IMR-90 (cell line): ENCODE measurements around the gene GABPB1. TPM values are rescaled to one million over a fixed set of nuclear protein-coding genes. Genes with fewer than 3 reads are reported as not detected.

Source experiments
- ATAC-seq: fragments of 200-7000 bp; cut with Tn5 transposase; 2 replicates; pipeline ENCODE4 v1.9.1; 2020; ENCODE audit warnings: low read depth, mild to moderate bottlenecking, moderate library complexity
- BruUV-seq: library from RNA; stranded (reverse); fragments of 400-500 nt; replicated peaks from 2 replicates; lab custom pipeline; 2021; lab: Mats Ljungman, UMichigan
- CTCF ChIA-PET: fragments of 300-600 bp; formaldehyde crosslinking; extraction: SDS; loops from one replicate; lab custom pipeline; 2021; ENCODE audit warnings: antibody characterized with exemption; lab: Yijun Ruan, JAX
- POLR2A ChIA-PET: fragments of 300-600 bp; sonication (Branson Sonifier 250); formaldehyde crosslinking; loops from one replicate; lab custom pipeline; 2022; ENCODE audit warnings: antibody characterized with exemption; ENCODE audit not compliant: unreplicated experiment; lab: Charles Lee
- DNase-seq: peaks from one replicate; pipeline ENCODE4 v3.0.0; 2013
- H2AFZ ChIP-seq: replicated peaks from 2 replicates; pipeline ENCODE3; 2013; ENCODE audit warnings: low read length, mild to moderate bottlenecking; ENCODE audit not compliant: poor library complexity
- H2AK5ac ChIP-seq: 2 replicates; pipeline ENCODE4 v1.6.1; 2013; ENCODE audit warnings: low read depth, low read length, inconsistent platforms
- H2AK9ac ChIP-seq: replicated peaks from 2 replicates; pipeline ENCODE3; 2013; ENCODE audit warnings: mild to moderate bottlenecking, low read depth, low read length, moderate library complexity; ENCODE audit not compliant: poor library complexity
- H2BK120ac ChIP-seq: 2 replicates; pipeline ENCODE4 v1.6.1; 2013; ENCODE audit warnings: low read depth, low read length, inconsistent platforms
- H2BK15ac ChIP-seq: 3 replicates; pipeline ENCODE4 v1.6.1; 2013; ENCODE audit warnings: low read depth, low read length, inconsistent platforms
- H2BK20ac ChIP-seq: 2 replicates; pipeline ENCODE4 v1.6.1; 2013; ENCODE audit warnings: low read depth, mild to moderate bottlenecking, inconsistent platforms, low read length, moderate library complexity
- H2BK5ac ChIP-seq: 2 replicates; pipeline ENCODE4 v1.6.1; 2013; ENCODE audit warnings: mild to moderate bottlenecking, low read depth, low read length, inconsistent platforms; ENCODE audit not compliant: poor library complexity, severe bottlenecking
- H3K14ac ChIP-seq: replicated peaks from 2 replicates; pipeline ENCODE4 v1.6.1; 2013; ENCODE audit warnings: low read depth, low read length, inconsistent platforms
- H3K18ac ChIP-seq: 2 replicates; pipeline ENCODE4 v1.6.1; 2013; ENCODE audit warnings: low read depth, low read length, control low read depth
- H3K23ac ChIP-seq: 2 replicates; pipeline ENCODE4 v1.6.1; 2013; ENCODE audit warnings: low read depth, low read length, inconsistent platforms
- H3K27ac ChIP-seq: 2 replicates; pipeline ENCODE4 v1.5.1; 2013; ENCODE audit warnings: mild to moderate bottlenecking, control low read depth, low read length; ENCODE audit not compliant: insufficient read depth
- H3K27me3 ChIP-seq: 2 replicates; pipeline ENCODE4 v1.6.1; 2013; ENCODE audit warnings: low read length; ENCODE audit not compliant: control insufficient read depth, insufficient read depth
- H3K36me3 ChIP-seq: 2 replicates; pipeline ENCODE4 v1.6.1; 2013; ENCODE audit warnings: low read length, mixed read lengths; ENCODE audit not compliant: control insufficient read depth, insufficient read depth
- H3K4ac ChIP-seq: 2 replicates; pipeline ENCODE4 v1.6.1; 2013; ENCODE audit warnings: low read depth, low read length, inconsistent platforms
- H3K4me1 ChIP-seq: 2 replicates; pipeline ENCODE4 v1.6.1; 2013; ENCODE audit warnings: low read length, mixed read lengths; ENCODE audit not compliant: control insufficient read depth, insufficient read depth
- H3K4me2 ChIP-seq: 2 replicates; pipeline ENCODE4 v1.6.1; 2013; ENCODE audit warnings: low read depth, mild to moderate bottlenecking, control low read depth, low read length, moderate library complexity
- H3K4me3 ChIP-seq: 2 replicates; pipeline ENCODE4 v1.5.1; 2013; ENCODE audit warnings: low read depth, mild to moderate bottlenecking, control low read depth, low read length, moderate library complexity; ENCODE audit not compliant: insufficient read depth
- H3K56ac ChIP-seq: 2 replicates; pipeline ENCODE4 v1.6.1; 2013; ENCODE audit warnings: low read length, inconsistent platforms; ENCODE audit not compliant: insufficient read depth; ENCODE audit errors: extremely low read depth
- H3K79me1 ChIP-seq, 2 experiments: 2 replicates each; pipeline ENCODE4 v1.6.1; 2013; ENCODE audit warnings: low read length in 2 of 2, inconsistent platforms in 1 of 2, low read depth in 1 of 2
- H3K9ac ChIP-seq: 2 replicates; pipeline ENCODE4 v1.6.1; 2013; ENCODE audit warnings: low read depth, low read length, control low read depth
- H3K9me1 ChIP-seq: 2 replicates; pipeline ENCODE4 v1.6.1; 2013; ENCODE audit warnings: low read length, inconsistent platforms; ENCODE audit not compliant: insufficient read depth
- H3K9me3 ChIP-seq: 2 replicates; pipeline ENCODE4 v1.6.1; 2013; ENCODE audit warnings: low read length; ENCODE audit not compliant: control insufficient read depth, insufficient read depth
- H4K20me1 ChIP-seq: 2 replicates; pipeline ENCODE4 v1.6.1; 2013; ENCODE audit warnings: low read length, inconsistent platforms; ENCODE audit not compliant: insufficient read depth
- H4K5ac ChIP-seq: 2 replicates; pipeline ENCODE4 v1.6.1; 2013; ENCODE audit warnings: mild to moderate bottlenecking, low read depth, low read length, control low read depth
- H4K8ac ChIP-seq, 2 experiments: 2 replicates each; pipeline ENCODE4 v1.6.1; 2013; ENCODE audit warnings: low read depth in 2 of 2, low read length in 2 of 2, control low read depth in 1 of 2, inconsistent platforms in 1 of 2
- H4K91ac ChIP-seq: 2 replicates; pipeline ENCODE4 v1.6.1; 2013; ENCODE audit warnings: low read depth, low read length, inconsistent platforms; ENCODE audit not compliant: insufficient read depth
- BHLHE40 ChIP-seq: fragments of 150-350 bp; IDR thresholded peaks from 2 replicates; pipeline ENCODE4 v1.6.1; 2016; ENCODE audit warnings: mild to moderate bottlenecking, low read depth, low read length
- CEBPB ChIP-seq: IDR thresholded peaks from 2 replicates; pipeline ENCODE4 v1.6.1; 2012; ENCODE audit warnings: low read depth, low read length, improper control_type of control experiment
- CHD1 ChIP-seq: IDR thresholded peaks from 2 replicates; pipeline ENCODE4 v1.6.1; 2012; ENCODE audit warnings: low read depth, low read length, improper control_type of control experiment
- CTCF ChIP-seq: conservative IDR thresholded peaks from 2 replicates; pipeline ENCODE4 v1.5.1; 2012; ENCODE audit warnings: mild to moderate bottlenecking, low read depth, low read length, improper control_type of control experiment
- ELK1 ChIP-seq: fragments of 150-350 bp; IDR thresholded peaks from 2 replicates; pipeline ENCODE4 v1.6.1; 2016; ENCODE audit warnings: low read depth, mild to moderate bottlenecking, low read length, moderate library complexity, borderline replicate concordance
- FOS ChIP-seq: fragments of 150-350 bp; IDR thresholded peaks from 2 replicates; pipeline ENCODE4 v1.6.1; 2016; ENCODE audit warnings: low read depth, low read length
- MAFK ChIP-seq: IDR thresholded peaks from 2 replicates; pipeline ENCODE4 v1.6.1; 2012; ENCODE audit warnings: low read depth, low read length, improper control_type of control experiment
- MAZ ChIP-seq: IDR thresholded peaks from 2 replicates; pipeline ENCODE4 v1.6.1; 2012; ENCODE audit warnings: low read depth, mild to moderate bottlenecking, low read length, improper control_type of control experiment, moderate library complexity, borderline replicate concordance
- MXI1 ChIP-seq: IDR thresholded peaks from 2 replicates; pipeline ENCODE4 v1.6.1; 2012; ENCODE audit warnings: low read depth, mild to moderate bottlenecking, low read length, moderate library complexity, borderline replicate concordance
- NFE2L2 ChIP-seq: fragments of 150-350 bp; IDR thresholded peaks from 2 replicates; pipeline ENCODE4 v1.6.1; 2016; ENCODE audit warnings: low read depth, mild to moderate bottlenecking, low read length
- POLR2A ChIP-seq: IDR thresholded peaks from 2 replicates; pipeline ENCODE4 v1.6.1; 2012; ENCODE audit warnings: mild to moderate bottlenecking, low read depth, low read length
- RAD21 ChIP-seq: IDR thresholded peaks from 2 replicates; pipeline ENCODE4 v1.6.1; 2012; ENCODE audit warnings: low read length, improper control_type of control experiment
- RCOR1 ChIP-seq: IDR thresholded peaks from 2 replicates; pipeline ENCODE4 v1.6.1; 2012; ENCODE audit warnings: mild to moderate bottlenecking, low read length, improper control_type of control experiment; ENCODE audit not compliant: insufficient replicate concordance
- RFX5 ChIP-seq: IDR thresholded peaks from 2 replicates; pipeline ENCODE4 v1.8.0; 2012; ENCODE audit warnings: low read depth, mild to moderate bottlenecking, low read length, moderate library complexity
- SMC3 ChIP-seq: fragments of 150-350 bp; IDR thresholded peaks from 2 replicates; pipeline ENCODE4 v1.6.1; 2016; ENCODE audit warnings: low read depth, mild to moderate bottlenecking, antibody characterized with exemption, low read length, moderate library complexity
- USF2 ChIP-seq: fragments of 150-350 bp; IDR thresholded peaks from 2 replicates; pipeline ENCODE4 v1.6.1; 2017; ENCODE audit warnings: mild to moderate bottlenecking, antibody characterized with exemption, low read length, low read depth
- WGBS, 2 experiments: methylation state at CpG; one replicate each; pipeline versions ENCODE4 v1.1.5 to v1.1.7; 2013; ENCODE audit warnings: missing lambda C conversion rate in 2 of 2; ENCODE audit not compliant: insufficient read length in 1 of 2; ENCODE audit errors: extremely low coverage in 2 of 2; 5-methylcytosine and 5-hydroxymethylcytosine counted together
- dilution Hi-C: fragments of 300-500 bp; cut with HindIII; formaldehyde crosslinking; loops from one replicate; pipeline ENCODE4 v1.14.3; 2018; ENCODE audit warnings: low sequenced_read_pairs; ENCODE audit not compliant: unreplicated experiment
- in situ Hi-C: fragments of 300-500 bp; cut with MboI; formaldehyde crosslinking; loops from 3 replicates; pipeline ENCODE4 v1.14.3; 2019; ENCODE audit warnings: low sequenced_read_pairs, inconsistent platforms, mixed read lengths
- intact Hi-C: fragments of 100-400 bp; cut with micrococcal nuclease; formaldehyde crosslinking; loops from 2 replicates; pipeline ENCODE4 v1.10.0; 2022
- polyA plus RNA-seq, 3 experiments: library from polyadenylated mRNA; depleted of rRNA; stranded (reverse); fragments of >200 nt; gene quantifications; 2 replicates each; pipeline ENCODE4 v1.2.3, GENCODE V29; 2012; ENCODE audit warnings: low replicate concordance in 1 of 3
- total RNA-seq: library from RNA; depleted of rRNA; stranded (reverse); fragments of >200 nt; gene quantifications from 2 replicates; pipeline ENCODE4 v1.2.3, GENCODE V29; 2012

Gene GABPB1
- total and polyA plus RNA-seq, 2 of the 4 experiments (the other 2 are of a cell fraction): 26.3 to 89.3 TPM

DNA sequence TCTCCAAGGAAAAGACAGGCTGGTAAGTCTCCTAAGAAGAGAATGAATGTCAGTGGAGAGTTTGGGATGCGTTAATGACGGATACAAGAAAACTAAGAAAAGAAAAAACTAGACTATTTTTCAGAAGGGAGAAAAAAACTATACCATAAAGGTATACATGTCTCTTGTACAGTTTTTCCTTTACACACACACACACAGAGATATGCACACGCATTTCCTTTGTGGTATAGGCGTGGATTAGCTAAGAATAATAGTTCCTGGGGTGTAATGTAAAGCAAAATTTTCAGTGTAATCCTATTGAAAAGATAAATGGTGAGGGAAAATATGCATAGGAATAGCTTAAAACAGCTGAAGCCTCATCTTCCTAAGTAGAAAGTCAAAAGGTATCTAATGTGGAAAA is 36.3 kb downstream of the GABPB1 start:
- Histone ChIP-seq H2BK20ac (no peak overlapping the region), H2BK5ac (peak overlapping the region; percentile 13), H3K79me1 (peaks cover 33 to 55% of the 10 kb centered on the region in 2 experiments), H3K4me2 (no peak overlapping the region; the same call in 1 of the 2 replicates), H3K18ac (no peak overlapping the region), H3K27me3 (no peaks in the 10 kb centered on the region), H3K9ac (no peak overlapping the region), H3K56ac (no peak overlapping the region), H2BK15ac (no peak overlapping the region), H3K9me3 (no peaks in the 10 kb centered on the region), H2BK120ac (0 out of 2 replicates have a peak overlapping the region, but pooled peaks have one; percentile 2), H4K5ac (peak overlapping the region; percentile 81), H2AK5ac (no peak overlapping the region), H3K4me1 (peaks cover 6% of the 10 kb centered on the region), H3K4ac (no peak overlapping the region), H4K91ac (no peak overlapping the region), H2AFZ (no peak overlapping the region), H3K4me3 (no peak overlapping the region), H4K20me1 (no peaks in the 10 kb centered on the region), H3K36me3 (no peaks in the 10 kb centered on the region), H3K14ac (no peak overlapping the region), H3K23ac (no peak overlapping the region), H3K9me1 (no peaks in the 10 kb centered on the region; the same call in 1 of the 2 replicates), H4K8ac (no peak overlapping the region), H2AK9ac (no peak overlapping the region), H3K27ac (no peak overlapping the region)
- POLR2A ChIA-PET: interaction anchor here (0.6 kb wide), 1 partner anchor 35 kb away, joined by 3 read pairs; no protein-coding TSS in a partner anchor
- no CpG with 5 or more reads among the region's 4 CpGs for WGBS, 2 experiments
- BruUV-seq: no TSS peak
- DNase-seq (no peak), ATAC-seq (no peak)
- in situ Hi-C loops (loop anchor here (25.0 kb wide), 2 partner anchors 906 to 1081 kb away; partner anchors contain the start of gene FGF7), dilution Hi-C loops (no loop called here), intact Hi-C loops (loop anchor here (5.0 to 10.0 kb wide), 4 partner anchors 261 to 1454 kb away; partner anchors contain the start of gene FGF7)
- CTCF ChIA-PET: interaction anchor here (0.6 kb wide), 1 partner anchor 31 kb away, joined by 3 read pairs; no protein-coding TSS in a partner anchor
- TF ChIP-seq BHLHE40 (no peak), USF2 (no peak), SMC3 (no peak), MAZ (no peak), FOS (no peak), CTCF (no peak), RCOR1 (no peak), MXI1 (no peak), RFX5 (no peak), POLR2A (no peak), ELK1 (no peak), CHD1 (no peak), RAD21 (no peak), MAFK (no peak), CEBPB (no peak), NFE2L2 (no peak)
